Measurements from ENCODE around the gene ROBO2.

ROBO2 gene

GRCh38 chr3:77319711-77320110 is 279.8 kb downstream of the ROBO2 start:
- Histone ChIP-seq H3K4me3 (replicated peaks; ENCODE audit: insufficient read depth, low read length) (no peak overlapping the region), H3K27me3 (ENCODE audit: insufficient read depth, poor library complexity, severe bottlenecking) (no peaks in the 10 kb centered on the region), H3K27ac (replicated peaks) (no peak overlapping the region)
- TF ChIP-seq GABPA (IDR thresholded peaks at IDR 0.05; ENCODE audit: low read depth) (no peak), POLR2AphosphoS5 (IDR thresholded peaks at IDR 0.05; ENCODE audit: low read depth) (no peak), SPI1 (IDR thresholded peaks at IDR 0.05; ENCODE audit: borderline replicate concordance, low read depth) (no peak), REST (IDR thresholded peaks at IDR 0.05; ENCODE audit: insufficient replicate concordance, low read depth) (no peak), CTCF (IDR thresholded peaks at IDR 0.05; ENCODE audit: insufficient read depth, low read length) (no peak)
- no peak for DNase-seq (ENCODE audit: low read depth in 1 of 2, low spot score in 1 of 2)

GRCh38 chr3:77320514-77320913 is 280.6 kb downstream of the ROBO2 start:
- no peak for DNase-seq (ENCODE audit: low read depth in 1 of 2, low spot score in 1 of 2)
- no peak overlapping the region for H3K27ac ChIP-seq (replicated peaks)
- no peaks in the 10 kb centered on the region for H3K27me3 ChIP-seq (ENCODE audit: insufficient read depth, poor library complexity, severe bottlenecking)
- TF ChIP-seq CTCF (IDR thresholded peaks at IDR 0.05; ENCODE audit: insufficient read depth, low read length) (peak; percentile 8), REST (IDR thresholded peaks at IDR 0.05; ENCODE audit: insufficient replicate concordance, low read depth) (no peak)
- H3K4me3 ChIP-seq (replicated peaks; ENCODE audit: insufficient read depth, low read length) = no peak overlapping the region

GRCh38 chr3:77321646-77322045 is 281.7 kb downstream of the ROBO2 start:
- DNase-seq (ENCODE audit: low read depth in 1 of 2, low spot score in 1 of 2) = no peak
- no peak overlapping the region for H3K27ac ChIP-seq (replicated peaks)
- no peaks in the 10 kb centered on the region for H3K27me3 ChIP-seq (ENCODE audit: insufficient read depth, poor library complexity, severe bottlenecking)
- TF ChIP-seq GABPA (IDR thresholded peaks at IDR 0.05; ENCODE audit: low read depth) (no peak), REST (IDR thresholded peaks at IDR 0.05; ENCODE audit: insufficient replicate concordance, low read depth) (no peak), CTCF (IDR thresholded peaks at IDR 0.05; ENCODE audit: insufficient read depth, low read length) (no peak), SPI1 (IDR thresholded peaks at IDR 0.05; ENCODE audit: borderline replicate concordance, low read depth) (no peak)
- no peak overlapping the region for H3K4me3 ChIP-seq (replicated peaks; ENCODE audit: insufficient read depth, low read length)
